ENCODE measurements around the gene PPP4R3C.
"Not testable (repeated sequence)": the region's sequence is repeated elsewhere in the genome, so short reads cannot be mapped to it uniquely, and the experiment has no call there.

PPP4R3C gene

GRCh38 chrX:27463187-27463586, at the start of gene PPP4R3C:
TSS of gene PPP4R3C (minus strand) at chrX:27463341. CDS start at chrX:27463296, 45 bp downstream.
- Histone ChIP-seq H3K27me3 (peaks cover 81% of the 10 kb centered on the region), H3K4me1 (no peaks in the 10 kb centered on the region), H3K27ac (no peak within 1 kb of the TSS), H3K36me3 (no peaks in the 10 kb centered on the region), H4K20me1 (no peaks in the 10 kb centered on the region), H3K9ac (no peak within 1 kb of the TSS), H3K4me3 (no peak within 1 kb of the TSS), H3K9me3 (peaks cover 13% of the 10 kb centered on the region), H3K4me2 (no peak within 1 kb of the TSS)
- no peak for TF ChIP-seq Cebpa-rat (IDR thresholded peaks at IDR 0.05)

- no peak overlapping the region for H3K4me2 ChIP-seq
- no peak overlapping the region for H3K4me3 ChIP-seq
- no peak for TF ChIP-seq Cebpa-rat (IDR thresholded peaks at IDR 0.05)
Measured at GRCh38 chrX:27491397-27491796, 28.3 kb upstream of the PPP4R3C start.

GRCh38 chrX:27466051-27466450, 2.9 kb upstream of the PPP4R3C start:
- Histone ChIP-seq H3K27ac (no peak overlapping the region), H3K4me2 (no peak overlapping the region), H3K36me3 (no peaks in the 10 kb centered on the region), H3K9ac (no peak overlapping the region), H3K4me3 (no peak overlapping the region), H4K20me1 (no peaks in the 10 kb centered on the region), H3K27me3 (peaks cover 90% of the 10 kb centered on the region), H3K9me3 (peaks cover 6% of the 10 kb centered on the region), H3K4me1 (no peaks in the 10 kb centered on the region)
- TF ChIP-seq Cebpa-rat (IDR thresholded peaks at IDR 0.05), result no peak

More at GRCh38 chrX:27491397-27491796, 28.3 kb upstream of the PPP4R3C start:
- Histone ChIP-seq H3K9me3 (no peaks in the 10 kb centered on the region), H3K9ac (no peak overlapping the region), H3K4me1 (no peaks in the 10 kb centered on the region), H4K20me1 (no peaks in the 10 kb centered on the region), H3K36me3 (no peaks in the 10 kb centered on the region), H3K27ac (no peak overlapping the region), H3K27me3 (peaks cover 79% of the 10 kb centered on the region)

- Histone ChIP-seq H4K20me1 (no peaks in the 10 kb centered on the region), H3K4me2 (no peak overlapping the region), H3K9ac (no peak overlapping the region), H3K36me3 (no peaks in the 10 kb centered on the region), H3K27ac (no peak overlapping the region), H3K27me3 (peaks cover 90% of the 10 kb centered on the region), H3K4me1 (no peaks in the 10 kb centered on the region), H3K4me3 (no peak overlapping the region), H3K9me3 (peaks cover 6% of the 10 kb centered on the region)
- TF ChIP-seq Cebpa-rat (IDR thresholded peaks at IDR 0.05), result no peak
Measured at GRCh38 chrX:27465036-27465435, 1.9 kb upstream of the PPP4R3C start.

GRCh38 chrX:27459129-27459528, 4.0 kb downstream of the PPP4R3C start:
- H3K4me2 ChIP-seq, H3K4me1 ChIP-seq, H3K4me3 ChIP-seq, H3K27ac ChIP-seq, H4K20me1 ChIP-seq, H3K36me3 ChIP-seq, H3K9ac ChIP-seq: not testable (repeated sequence)
- peaks cover 66% of the 10 kb centered on the region for H3K27me3 ChIP-seq
- peaks cover 19% of the 10 kb centered on the region for H3K9me3 ChIP-seq

GRCh38 chrX:27458544-27458943, 4.6 kb downstream of the PPP4R3C start:
- Histone ChIP-seq H3K9me3 (peaks cover 19% of the 10 kb centered on the region), H3K27me3 (peaks cover 63% of the 10 kb centered on the region)
- not testable (repeated sequence) for H3K27ac ChIP-seq, H3K9ac ChIP-seq, H3K36me3 ChIP-seq, H3K4me3 ChIP-seq, H4K20me1 ChIP-seq, H3K4me2 ChIP-seq, H3K4me1 ChIP-seq

GRCh38 chrX:27451324-27451723, 11.8 kb downstream of the PPP4R3C start:
- H3K4me3 ChIP-seq, result no peak overlapping the region
- H4K20me1 ChIP-seq, result no peaks in the 10 kb centered on the region; the same call in 1 of the 2 replicates

GRCh38 chrX:27446423-27446822, 16.7 kb downstream of the PPP4R3C start:
- Histone ChIP-seq H3K27ac (no peak overlapping the region), H3K9me3 (peaks cover 14% of the 10 kb centered on the region), H3K36me3 (no peaks in the 10 kb centered on the region), H3K4me2 (no peak overlapping the region), H3K4me1 (no peaks in the 10 kb centered on the region), H3K4me3 (no peak overlapping the region), H4K20me1 (no peaks in the 10 kb centered on the region), H3K9ac (no peak overlapping the region), H3K27me3 (peaks cover 28% of the 10 kb centered on the region)
- TF ChIP-seq Cebpa-rat (IDR thresholded peaks at IDR 0.05), result no peak

More at GRCh38 chrX:27451324-27451723, 11.8 kb downstream of the PPP4R3C start:
- Histone ChIP-seq H3K36me3 (no peaks in the 10 kb centered on the region), H3K27ac (no peak overlapping the region), H3K4me1 (no peaks in the 10 kb centered on the region), H3K27me3 (peaks cover 57% of the 10 kb centered on the region), H3K4me2 (no peak overlapping the region), H3K9me3 (no peaks in the 10 kb centered on the region), H3K9ac (no peak overlapping the region)
- no peak for TF ChIP-seq Cebpa-rat (IDR thresholded peaks at IDR 0.05)

GRCh38 chrX:27445438-27445837, 17.7 kb downstream of the PPP4R3C start:
- no peak for TF ChIP-seq Cebpa-rat (IDR thresholded peaks at IDR 0.05)
- Histone ChIP-seq H3K4me2 (no peak overlapping the region), H3K9me3 (peaks cover 14% of the 10 kb centered on the region), H3K27me3 (peaks cover 31% of the 10 kb centered on the region), H3K36me3 (no peaks in the 10 kb centered on the region), H3K4me1 (no peaks in the 10 kb centered on the region), H3K4me3 (no peak overlapping the region), H3K9ac (no peak overlapping the region), H4K20me1 (no peaks in the 10 kb centered on the region), H3K27ac (no peak overlapping the region)

GRCh38 chrX:27444093-27444908, 18.8 kb downstream of the PPP4R3C start:
- no peaks in the 10 kb centered on the region for H3K4me1 ChIP-seq
- H3K4me3 ChIP-seq, result no peak overlapping the region
- H3K27ac ChIP-seq, result no peak overlapping the region
- TF ChIP-seq Cebpa-rat (IDR thresholded peaks at IDR 0.05), result peak; percentile 17; the same call in 1 of the 2 replicates
- no peaks in the 10 kb centered on the region for H4K20me1 ChIP-seq
- peaks cover 14% of the 10 kb centered on the region for H3K9me3 ChIP-seq
- peaks cover 34% of the 10 kb centered on the region for H3K27me3 ChIP-seq
- no peak overlapping the region for H3K9ac ChIP-seq
- no peaks in the 10 kb centered on the region for H3K36me3 ChIP-seq
- no peak overlapping the region for H3K4me2 ChIP-seq

- H3K27ac ChIP-seq, H3K4me3 ChIP-seq, H3K36me3 ChIP-seq, H3K4me1 ChIP-seq, H3K4me2 ChIP-seq, H3K9ac ChIP-seq, H4K20me1 ChIP-seq: not testable (repeated sequence)
- H3K9me3 ChIP-seq, result peaks cover 14% of the 10 kb centered on the region
- H3K27me3 ChIP-seq, result peaks cover 53% of the 10 kb centered on the region
Measured at GRCh38 chrX:27442392-27442791, 20.7 kb downstream of the PPP4R3C start.
